NCI-H2107 treated with DMSO at 0.1 percent for 48 hours (cell line): Measurements from ENCODE around the gene TRAPPC14.

Experiments
- DNase-seq: peaks from one replicate; lab custom pipeline; 2025; ENCODE audit not compliant: unreplicated experiment; lab: John Stamatoyannopoulos, UW

TRAPPC14 gene

GRCh38 chr7:100126931-100127865, 31.3 kb downstream of the TRAPPC14 start, which contains the start of gene MBLAC1:
MBLAC1 (plus strand) TSS chr7:100126967; CDS start chr7:100127396, 429 bp downstream.
- peak; percentile 91 for DNase-seq

GRCh38 chr7:100126239-100126930, 32.1 kb downstream of the TRAPPC14 start:
- DNase-seq: no peak

GRCh38 chr7:100124301-100125230, 34.0 kb downstream of the TRAPPC14 start:
- DNase-seq: no peak

- no peak for DNase-seq
Measured at GRCh38 chr7:100122568-100122967, 36.0 kb downstream of the TRAPPC14 start.

- peak; percentile 95 for DNase-seq
Measured at GRCh38 chr7:100122067-100122466, 36.5 kb downstream of the TRAPPC14 start.

GRCh38 chr7:100120733-100121036, 37.8 kb downstream of the TRAPPC14 start:
- DNase-seq: no peak

GRCh38 chr7:100119970-100120732, 38.4 kb downstream of the TRAPPC14 start:
- DNase-seq: peak; percentile 40

- peak; percentile 97 for DNase-seq
Measured at GRCh38 chr7:100119072-100119969, 39.2 kb downstream of the TRAPPC14 start, which contains the start of the genes CNPY4 and TAF6. CNPY4 (plus strand) TSS chr7:100119634; CDS start chr7:100119745, 111 bp downstream. TAF6 (minus strand) TSS chr7:100119358; CDS start chr7:100114209, 5,149 bp downstream.

- no peak for DNase-seq
Measured at GRCh38 chr7:100118388-100119071, 40.0 kb downstream of the TRAPPC14 start.

- no peak for DNase-seq
Measured at GRCh38 chr7:100115026-100115425, 43.5 kb downstream of the TRAPPC14 start.

GRCh38 chr7:100111914-100112313, 46.6 kb downstream of the TRAPPC14 start:
- no peak for DNase-seq

GRCh38 chr7:100111156-100111555, 47.4 kb downstream of the TRAPPC14 start:
- no peak for DNase-seq

- no peak for DNase-seq
Measured at GRCh38 chr7:100109521-100110163, 48.9 kb downstream of the TRAPPC14 start.

GRCh38 chr7:100107890-100108289, 50.6 kb downstream of the TRAPPC14 start:
- no peak for DNase-seq

GRCh38 chr7:100107125-100107737, 51.3 kb downstream of the TRAPPC14 start:
- no peak for DNase-seq

GRCh38 chr7:100106633-100107032, 51.9 kb downstream of the TRAPPC14 start:
- no peak for DNase-seq

- no peak for DNase-seq
Measured at GRCh38 chr7:100105534-100105933, 53.0 kb downstream of the TRAPPC14 start.
